ENCODE data around the gene TMPRSS2. TPM values are rescaled to one million over a fixed set of nuclear protein-coding genes. Genes with fewer than 3 reads are reported as not detected.

The TMPRSS2 gene
- total and polyA plus RNA-seq, 2 donors (not counting 3 experiments of a cell fraction or from before 2014, with no cell fraction given): not detected

DNA sequence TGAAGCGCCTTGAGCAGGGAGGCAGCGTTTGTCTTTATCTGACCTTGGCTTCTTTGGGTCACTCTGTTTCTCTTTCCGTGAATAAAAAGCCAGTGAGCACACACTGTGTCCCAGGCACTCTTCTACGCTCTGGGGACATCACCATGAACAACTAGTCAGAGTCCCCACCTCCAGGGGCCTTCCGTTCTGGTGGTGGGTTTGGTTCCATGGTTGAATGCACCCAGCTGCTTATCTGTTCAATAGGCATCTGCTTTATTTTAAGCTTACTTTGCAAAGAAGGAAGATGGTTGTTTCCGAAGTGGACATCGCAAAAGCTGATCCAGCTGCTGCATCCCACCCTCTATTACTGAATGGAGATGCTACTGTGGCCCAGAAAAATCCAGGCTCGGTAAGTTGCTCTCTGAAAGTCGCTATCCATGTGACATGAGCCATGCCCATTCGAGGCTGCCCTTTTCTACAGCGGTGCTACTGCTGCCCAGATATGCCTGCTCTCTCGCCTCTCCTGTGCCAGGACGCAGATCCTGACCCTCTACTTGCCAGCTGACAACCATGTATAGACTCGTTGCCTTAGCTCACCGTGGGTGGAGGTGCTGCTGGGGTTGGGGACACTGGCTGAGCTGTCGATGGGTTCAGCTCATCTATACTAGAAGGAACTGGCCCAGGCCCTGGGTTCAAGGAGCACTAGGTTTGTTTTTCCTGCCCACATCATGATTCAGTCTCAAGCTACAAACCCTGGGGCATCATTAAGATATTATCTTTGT, 76.0 kb downstream of the TMPRSS2 start:
- H3K36me3 ChIP-seq (ENCODE audit: control insufficient read depth in 2 of 2, extremely low read depth in 1 of 2, insufficient read depth in 2 of 2, low read length in 2 of 2): no peaks in the 10 kb centered on the region
- H3K9me3 ChIP-seq (replicated peaks; ENCODE audit: control insufficient read depth, insufficient read depth, low read length): no peaks in the 10 kb centered on the region
- BruUV-seq (replicated peaks): no TSS peak
- intact Hi-C loops (cut with micrococcal nuclease): no loop called here
- H3K4me1 ChIP-seq (ENCODE audit: control insufficient read depth, extremely low read depth, insufficient read depth, low read length): peaks cover 1% of the 10 kb centered on the region
- no peak for DNase-seq (ENCODE audit: low read depth, low spot score)
- peaks cover 6 to 9% of the 10 kb centered on the region in 2 experiments for H3K27me3 ChIP-seq (ENCODE audit: control insufficient read depth in 2 of 2, insufficient read depth in 2 of 2, low read length in 2 of 2)
- dilution Hi-C loops (cut with MboI; ENCODE audit: extremely low pct_ligation_motif_present, low sequenced_read_pairs): no loop called here
- POLR2A ChIA-PET: no interaction called here
- H3K9me1 ChIP-seq (replicated peaks; ENCODE audit: control insufficient read depth, extremely low read depth, insufficient read depth, low read length): no peaks in the 10 kb centered on the region
- CTCF ChIA-PET: no interaction called here
- no peak overlapping the region for H3K4me3 ChIP-seq (replicated peaks in 1 of 3; ENCODE audit: insufficient read depth in 1 of 3, low read depth in 1 of 3, low read length in 3 of 3)
- H3K4me2 ChIP-seq (ENCODE audit: insufficient read depth, low read length): no peak overlapping the region
- H3K9ac ChIP-seq (replicated peaks; ENCODE audit: extremely low read depth, insufficient read depth, low read length): no peak overlapping the region
- H2AFZ ChIP-seq (ENCODE audit: low read depth, low read length): no peak overlapping the region
- TF ChIP-seq FOS (IDR thresholded peaks at IDR 0.05; ENCODE audit: borderline replicate concordance, insufficient read depth, low read length) (no peak), EZH2 (IDR thresholded peaks at IDR 0.05; ENCODE audit: borderline replicate concordance, low read depth, low read length, severe bottlenecking) (no peak), JUN (IDR thresholded peaks at IDR 0.05; ENCODE audit: borderline replicate concordance, insufficient read depth, insufficient read length, low read depth) (no peak), POLR2AphosphoS5 (IDR thresholded peaks at IDR 0.05; ENCODE audit: insufficient read depth, low read depth, low read length) (no peak), MYC (IDR thresholded peaks at IDR 0.05; ENCODE audit: low read depth, low read length) (no peak), POLR2A (IDR thresholded peaks at IDR 0.05; ENCODE audit: low read depth, low read length) (no peak), GATA2 (IDR thresholded peaks at IDR 0.05; ENCODE audit: insufficient read depth, insufficient read length, low read depth, low read length) (no peak)
- TF ChIP-seq, protein P1, sequence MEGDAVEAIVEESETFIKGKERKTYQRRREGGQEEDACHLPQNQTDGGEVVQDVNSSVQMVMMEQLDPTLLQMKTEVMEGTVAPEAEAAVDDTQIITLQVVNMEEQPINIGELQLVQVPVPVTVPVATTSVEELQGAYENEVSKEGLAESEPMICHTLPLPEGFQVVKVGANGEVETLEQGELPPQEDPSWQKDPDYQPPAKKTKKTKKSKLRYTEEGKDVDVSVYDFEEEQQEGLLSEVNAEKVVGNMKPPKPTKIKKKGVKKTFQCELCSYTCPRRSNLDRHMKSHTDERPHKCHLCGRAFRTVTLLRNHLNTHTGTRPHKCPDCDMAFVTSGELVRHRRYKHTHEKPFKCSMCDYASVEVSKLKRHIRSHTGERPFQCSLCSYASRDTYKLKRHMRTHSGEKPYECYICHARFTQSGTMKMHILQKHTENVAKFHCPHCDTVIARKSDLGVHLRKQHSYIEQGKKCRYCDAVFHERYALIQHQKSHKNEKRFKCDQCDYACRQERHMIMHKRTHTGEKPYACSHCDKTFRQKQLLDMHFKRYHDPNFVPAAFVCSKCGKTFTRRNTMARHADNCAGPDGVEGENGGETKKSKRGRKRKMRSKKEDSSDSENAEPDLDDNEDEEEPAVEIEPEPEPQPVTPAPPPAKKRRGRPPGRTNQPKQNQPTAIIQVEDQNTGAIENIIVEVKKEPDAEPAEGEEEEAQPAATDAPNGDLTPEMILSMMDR (IDR thresholded peaks at IDR 0.05; ENCODE audit: extremely low read depth in 1 of 2, insufficient read depth in 1 of 2, low read depth in 1 of 2, low read length in 2 of 2): no peak
- TF ChIP-seq, protein P2, sequence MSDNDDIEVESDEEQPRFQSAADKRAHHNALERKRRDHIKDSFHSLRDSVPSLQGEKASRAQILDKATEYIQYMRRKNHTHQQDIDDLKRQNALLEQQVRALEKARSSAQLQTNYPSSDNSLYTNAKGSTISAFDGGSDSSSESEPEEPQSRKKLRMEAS (IDR thresholded peaks at IDR 0.05; ENCODE audit: insufficient read depth, insufficient read length): no peak
- H4K20me1 ChIP-seq (replicated peaks; ENCODE audit: control insufficient read depth, extremely low read depth, insufficient read depth, low read length): no peaks in the 10 kb centered on the region
- no peak for FAIRE-seq
- no peaks in the 10 kb centered on the region for H3K79me2 ChIP-seq (ENCODE audit: control insufficient read depth, insufficient read depth, low read length)
- H3K27ac ChIP-seq (ENCODE audit: insufficient read depth, low read depth, low read length): no peak overlapping the region

Data from endothelial cell of umbilical vein (primary cell).